ENCODE results near the gene KATNA1. TPM values are rescaled to one million over a fixed set of nuclear protein-coding genes. Genes with fewer than 3 reads are reported as not detected.

Gene KATNA1
- total and polyA plus RNA-seq, 4 donors: 3.1 to 14.5 (median 6.5) TPM

- Histone ChIP-seq H3K36me3 (ENCODE audit: control insufficient read depth in 4 of 4, insufficient read depth in 3 of 4, low read depth in 1 of 4, low read length in 3 of 4) (peaks cover 11 to 35% (median 30%) of the 10 kb centered on the region in 4 donors), H3K4me1 (ENCODE audit: control insufficient read depth in 4 of 4, insufficient read depth in 4 of 4, low read length in 3 of 4) (peaks cover 0 to 7% (median 0%) of the 10 kb centered on the region in 4 donors), H3K9me3 (ENCODE audit: control insufficient read depth in 4 of 4, low read length in 3 of 4) (no peaks in the 10 kb centered on the region), H3K9ac (ENCODE audit: low read depth in 1 of 2, low read length in 2 of 2) (no peak overlapping the region), H3K4me3 (ENCODE audit: low read depth in 1 of 3, low read length in 3 of 3) (no peak overlapping the region), H3K27ac (ENCODE audit: low read depth in 1 of 2, low read length in 2 of 2) (no peak overlapping the region), H3K27me3 (ENCODE audit: control insufficient read depth in 4 of 4, insufficient read depth in 4 of 4, low read length in 3 of 4) (no peaks in the 10 kb centered on the region)
- no peak for TF ChIP-seq NR2F2 (IDR thresholded peaks at IDR 0.05)
- no peak for TF ChIP-seq YY1 (IDR thresholded peaks at IDR 0.05)
- TF ChIP-seq JUND (IDR thresholded peaks at IDR 0.05): no peak
- no peak for TF ChIP-seq SP1 (IDR thresholded peaks at IDR 0.05)
- TF ChIP-seq ATF3 (IDR thresholded peaks at IDR 0.05): no peak
- no peak for TF ChIP-seq FOXA1 (IDR thresholded peaks at IDR 0.05)
- no peak for TF ChIP-seq HNF4G (IDR thresholded peaks at IDR 0.05)
- TF ChIP-seq RXRA (IDR thresholded peaks at IDR 0.05): no peak
- no peak for TF ChIP-seq GABPA (IDR thresholded peaks at IDR 0.05 in 1 of 2, conservative IDR thresholded peaks at IDR 0.05 in 1 of 2)
- no peak for TF ChIP-seq REST (IDR thresholded peaks at IDR 0.05)
- no peak for TF ChIP-seq HNF4A (conservative IDR thresholded peaks at IDR 0.05)
- no peak for DNase-seq (ENCODE audit: low spot score)
- 97% methylated on average over 1 of the region's 1 CpG for WGBS
Measured at GRCh38 chr6:149593408-149593807, 55.1 kb downstream of the KATNA1 start.

- Histone ChIP-seq H3K4me1 (ENCODE audit: control insufficient read depth in 4 of 4, insufficient read depth in 4 of 4, low read length in 3 of 4) (peaks cover 0 to 7% (median 0%) of the 10 kb centered on the region in 4 donors), H3K27ac (ENCODE audit: low read depth in 1 of 2, low read length in 2 of 2) (no peak overlapping the region), H3K27me3 (ENCODE audit: control insufficient read depth in 4 of 4, insufficient read depth in 4 of 4, low read length in 3 of 4) (no peaks in the 10 kb centered on the region), H3K9me3 (ENCODE audit: control insufficient read depth in 4 of 4, low read length in 3 of 4) (no peaks in the 10 kb centered on the region), H3K36me3 (ENCODE audit: control insufficient read depth in 4 of 4, insufficient read depth in 3 of 4, low read depth in 1 of 4, low read length in 3 of 4) (peaks cover 11 to 32% (median 29%) of the 10 kb centered on the region in 4 donors), H3K4me3 (ENCODE audit: low read depth in 1 of 3, low read length in 3 of 3) (no peak overlapping the region), H3K9ac (ENCODE audit: low read depth in 1 of 2, low read length in 2 of 2) (no peak overlapping the region)
- no peak for DNase-seq (ENCODE audit: low spot score)
- TF ChIP-seq HNF4G (IDR thresholded peaks at IDR 0.05): no peak
- TF ChIP-seq YY1 (IDR thresholded peaks at IDR 0.05): no peak
- no peak for TF ChIP-seq SP1 (IDR thresholded peaks at IDR 0.05)
- no peak for TF ChIP-seq FOXA2 (IDR thresholded peaks at IDR 0.05)
- no peak for TF ChIP-seq ZBTB33 (IDR thresholded peaks at IDR 0.05)
- no peak for TF ChIP-seq EGR1 (IDR thresholded peaks at IDR 0.05; ENCODE audit: low read depth in 2 of 2)
- TF ChIP-seq NR2F2 (IDR thresholded peaks at IDR 0.05): no peak
- TF ChIP-seq RXRA (IDR thresholded peaks at IDR 0.05): no peak
- no peak for TF ChIP-seq RAD21 (IDR thresholded peaks at IDR 0.05)
- no peak for TF ChIP-seq ATF3 (IDR thresholded peaks at IDR 0.05)
- TF ChIP-seq TAF1 (conservative IDR thresholded peaks at IDR 0.05): no peak
- no peak for TF ChIP-seq FOXA1 (IDR thresholded peaks at IDR 0.05)
- no peak for TF ChIP-seq MAX (IDR thresholded peaks at IDR 0.05)
- TF ChIP-seq GABPA (IDR thresholded peaks at IDR 0.05 in 1 of 2, conservative IDR thresholded peaks at IDR 0.05 in 1 of 2): no peak
- no peak for TF ChIP-seq CTCF (IDR thresholded peaks at IDR 0.05; ENCODE audit: low read depth, low read length, missing input control)
- no peak for TF ChIP-seq JUND (IDR thresholded peaks at IDR 0.05)
- no peak for TF ChIP-seq HNF4A (conservative IDR thresholded peaks at IDR 0.05)
- no peak for TF ChIP-seq REST (IDR thresholded peaks at IDR 0.05)
- WGBS: 99% methylated on average over 2 of the region's 2 CpGs
Measured at GRCh38 chr6:149592983-149593382, 55.5 kb downstream of the KATNA1 start.
